SK-N-SH treated with all-trans-retinoic acid at 6 μM for 48 hours (cell line): ENCODE results near the gene SEC31B.

Experiments
- BACH2 ChIP-seq: fragments of 250-450 bp; sonication (Bioruptor Pico); IDR thresholded peaks from 2 replicates; pipeline ENCODE4 v1.9.0; 2021; ENCODE audit warnings: mild to moderate bottlenecking, borderline replicate concordance
- CREB5 ChIP-seq: fragments of 250-450 bp; sonication (Bioruptor Pico); IDR thresholded peaks from 2 replicates; pipeline ENCODE4 v1.5.1; 2020; ENCODE audit warnings: low read depth, mild to moderate bottlenecking, moderate library complexity
- GLIS3 ChIP-seq: fragments of 250-450 bp; sonication (Bioruptor Pico); IDR thresholded peaks from 2 replicates; pipeline ENCODE4 v1.5.0; 2020; ENCODE audit warnings: mild to moderate bottlenecking, moderate library complexity
- PPARA ChIP-seq: fragments of 250-450 bp; sonication (Bioruptor Pico); IDR thresholded peaks from 2 replicates; pipeline ENCODE4 v1.5.0; 2020; ENCODE audit warnings: mild to moderate bottlenecking, borderline replicate concordance
- TCF4 ChIP-seq: fragments of 250-450 bp; sonication (Bioruptor Pico); IDR thresholded peaks from 2 replicates; pipeline ENCODE4 v1.8.0; 2021; ENCODE audit warnings: mild to moderate bottlenecking, moderate library complexity, borderline replicate concordance
- TOX ChIP-seq: fragments of 250-450 bp; sonication (Bioruptor Pico); IDR thresholded peaks from 2 replicates; pipeline ENCODE4 v1.8.0; 2021; ENCODE audit warnings: mild to moderate bottlenecking, moderate library complexity, borderline replicate concordance
- TSHZ2 ChIP-seq: fragments of 250-450 bp; sonication (Bioruptor Pico); IDR thresholded peaks from 2 replicates; pipeline ENCODE4 v1.5.0; 2020; ENCODE audit warnings: mild to moderate bottlenecking, moderate library complexity
- ZFP3 ChIP-seq: fragments of 250-450 bp; sonication (Bioruptor Pico); IDR thresholded peaks from 2 replicates; pipeline ENCODE4 v1.5.0; 2020; ENCODE audit warnings: mild to moderate bottlenecking, moderate library complexity
- ZNF8 ChIP-seq: fragments of 450-650 bp; formaldehyde crosslinking; IDR thresholded peaks from 2 replicates; pipeline ENCODE4 v1.5.0; 2020; ENCODE audit warnings: mild to moderate bottlenecking, moderate library complexity

- TF ChIP-seq TCF4 (CRISPR knock-in tag) (no peak), BACH2 (CRISPR knock-in tag) (no peak), GLIS3 (CRISPR knock-in tag) (no peak), CREB5 (CRISPR knock-in tag) (no peak), TOX (CRISPR knock-in tag) (no peak), ZNF8 (no peak), TSHZ2 (CRISPR knock-in tag) (no peak), PPARA (CRISPR knock-in tag) (no peak), ZFP3 (no peak)
These were observed 33.7 kb downstream of the SEC31B start for GRCh38 chr10:100485801-100486495.
